Hepatocyte (in vitro differentiated cells): ENCODE data around the gene SCTR. TPM values are rescaled to one million over a fixed set of nuclear protein-coding genes. Genes with fewer than 3 reads are reported as not detected.

Experiments used
- DNase-seq: peaks from one replicate; pipeline ENCODE4 v3.0.0-alpha.2; 2016; ENCODE audit warnings: low spot score
- H2AFZ ChIP-seq: fragments of 200-600 bp; sonication (generic); 2 replicates; pipeline ENCODE4 v1.6.0; 2016; ENCODE audit warnings: antibody characterized with exemption, mild to moderate bottlenecking
- H3K27ac ChIP-seq: fragments of 200-600 bp; sonication (generic); 2 replicates; pipeline ENCODE4 v1.5.1; 2016; ENCODE audit warnings: mild to moderate bottlenecking
- H3K27me3 ChIP-seq: fragments of 200-600 bp; sonication (generic); 2 replicates; pipeline ENCODE4 v1.6.1; 2016
- H3K36me3 ChIP-seq: fragments of 200-600 bp; sonication (generic); replicated peaks from 2 replicates; pipeline ENCODE4 v1.5.1; 2016; ENCODE audit warnings: low read depth; ENCODE audit not compliant: insufficient read depth
- H3K4me1 ChIP-seq: fragments of 200-600 bp; sonication (generic); 2 replicates; pipeline ENCODE4 v1.5.1; 2016; ENCODE audit warnings: mild to moderate bottlenecking, moderate library complexity; ENCODE audit not compliant: insufficient read depth
- H3K4me2 ChIP-seq: fragments of 200-600 bp; sonication (generic); 2 replicates; pipeline ENCODE4 v1.6.0; 2016
- H3K4me3 ChIP-seq: fragments of 200-600 bp; sonication (generic); 2 replicates; pipeline ENCODE4 v1.5.1; 2016; ENCODE audit warnings: mild to moderate bottlenecking
- H3K79me2 ChIP-seq: fragments of 200-600 bp; sonication (generic); 2 replicates; pipeline ENCODE4 v1.6.0; 2017; ENCODE audit warnings: mild to moderate bottlenecking
- H3K9me2 ChIP-seq: fragments of 200-600 bp; sonication (generic); replicated peaks from 2 replicates; pipeline ENCODE4 v1.6.0; 2017; ENCODE audit warnings: mild to moderate bottlenecking; ENCODE audit not compliant: insufficient read depth
- H3K9me3 ChIP-seq: fragments of 200-600 bp; sonication (generic); 2 replicates; pipeline ENCODE4 v1.5.1; 2016; ENCODE audit warnings: low read depth, mild to moderate bottlenecking
- H4K20me1 ChIP-seq: fragments of 200-600 bp; sonication (generic); 2 replicates; pipeline ENCODE4 v1.6.0; 2016; ENCODE audit warnings: mild to moderate bottlenecking; ENCODE audit not compliant: insufficient read depth, poor library complexity, severe bottlenecking
- EZH2 ChIP-seq: fragments of 200-600 bp; sonication (generic); IDR thresholded peaks from 2 replicates; pipeline ENCODE4 v1.6.1; 2016; ENCODE audit warnings: antibody characterized with exemption, mild to moderate bottlenecking, borderline replicate concordance
- EZH2phosphoT487 ChIP-seq: fragments of 200-600 bp; sonication (generic); IDR thresholded peaks from one replicate; pipeline ENCODE4 v1.6.1; 2018; ENCODE audit warnings: antibody characterized with exemption, mild to moderate bottlenecking, low read depth, moderate library complexity; ENCODE audit not compliant: unreplicated experiment, severe bottlenecking
- WGBS: methylation state at CpG from one replicate; pipeline ENCODE4 v1.1.6; 2016; ENCODE audit warnings: low lambda C conversion rate; ENCODE audit errors: missing lambda C conversion rate; 5-methylcytosine and 5-hydroxymethylcytosine counted together
- polyA plus RNA-seq: library from polyadenylated mRNA; unstranded; fragments of >200 nt; fragmentation: Nextera tagmentation; extraction: Ambion mirVana; gene quantifications from 2 replicates; pipeline ENCODE4 v1.2.1, GENCODE V29; 2016
- total RNA-seq: library from RNA; depleted of rRNA; stranded (reverse); fragments of >200 nt; gene quantifications from 2 replicates; pipeline ENCODE4 v1.2.3, GENCODE V29; 2014
- TF ChIP-seq, protein P1 (sequence below): fragments of 200-600 bp; sonication (generic); IDR thresholded peaks from 2 replicates; pipeline ENCODE4 v1.5.1; 2016; ENCODE audit warnings: antibody characterized with exemption, mild to moderate bottlenecking; ENCODE audit not compliant: poor library complexity

SCTR gene
- 1.7 and 2.4 TPM in 2 replicates for total RNA-seq
- 4.3 and 4.9 TPM in 2 replicates for polyA plus RNA-seq

DNA sequence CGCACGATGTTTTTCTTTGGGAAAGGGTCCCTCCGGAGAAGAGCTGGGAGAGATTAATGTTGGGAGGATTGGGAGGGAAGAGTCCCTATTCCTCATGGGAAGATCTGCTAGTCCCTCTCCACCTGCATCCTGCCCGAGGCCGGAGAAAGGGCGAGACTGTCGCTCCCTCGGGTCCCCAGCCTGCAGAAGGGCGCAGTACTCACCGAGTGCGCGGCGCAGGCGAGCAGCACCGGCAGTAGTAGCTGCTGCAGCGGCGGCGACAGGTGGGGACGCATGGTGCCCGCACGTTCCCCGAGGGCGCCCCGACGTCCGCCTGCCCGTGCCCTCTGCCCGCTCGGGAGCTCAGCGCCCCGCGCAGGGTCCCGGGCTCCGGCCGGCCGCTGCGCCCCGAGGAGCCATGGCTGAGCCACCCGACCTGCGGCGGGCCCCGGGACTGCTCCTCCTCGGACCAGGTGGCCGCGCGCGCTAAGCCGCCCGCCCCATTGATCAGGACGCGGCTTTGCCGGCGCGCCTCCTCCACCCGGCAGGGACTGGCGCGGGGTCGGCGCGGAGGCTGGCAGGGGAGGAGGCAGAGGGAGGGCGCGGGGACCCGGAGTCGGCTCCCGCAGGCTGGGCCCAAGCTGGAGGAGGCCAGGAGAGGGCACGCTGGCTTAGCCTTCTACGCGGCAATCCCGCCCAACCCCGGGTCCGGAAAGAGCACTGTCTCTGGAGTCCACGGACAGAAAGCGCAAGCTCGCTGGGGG is at the start of gene SCTR:
TSS of gene SCTR (minus strand) at position 532 of the 743 bp plus-strand sequence. CDS start at position 275, 257 bp downstream.
- Histone ChIP-seq H2AFZ (peak within 1 kb of the TSS; percentile 20), H3K27ac (no peak within 1 kb of the TSS), H4K20me1 (no peaks in the 10 kb centered on the region), H3K79me2 (no peaks in the 10 kb centered on the region), H3K27me3 (peaks cover 37% of the 10 kb centered on the region), H3K9me3 (no peaks in the 10 kb centered on the region), H3K4me2 (peak within 1 kb of the TSS; percentile 75), H3K4me3 (peak within 1 kb of the TSS; percentile 21), H3K36me3 (no peaks in the 10 kb centered on the region), H3K9me2 (no peaks in the 10 kb centered on the region), H3K4me1 (no peaks in the 10 kb centered on the region)
- peak; percentile 43 for DNase-seq
- 8% methylated on average over 70 of the region's 74 CpGs for WGBS
- TF ChIP-seq EZH2 = peak; percentile 53
- TF ChIP-seq EZH2phosphoT487 = no peak

DNA sequence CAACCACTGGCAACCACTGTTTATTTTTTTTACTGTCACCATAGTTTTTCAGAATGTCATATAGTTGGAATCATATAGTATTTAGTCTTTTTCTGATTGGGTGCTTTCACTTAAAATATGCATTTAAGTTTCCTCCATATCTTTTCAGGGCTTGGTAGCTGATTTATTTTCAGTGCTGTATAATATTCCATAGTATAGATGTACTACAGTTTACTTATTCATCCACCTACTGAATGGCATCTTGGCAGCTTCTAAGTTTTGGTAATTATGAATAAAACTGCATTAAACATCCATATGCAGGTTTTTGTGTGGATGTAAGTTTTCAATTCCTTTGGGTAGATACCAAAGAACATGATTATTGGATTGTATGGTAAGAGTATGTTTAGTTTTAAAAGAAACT is 43.0 kb upstream of the SCTR start:
- no peaks in the 10 kb centered on the region for H3K9me3 ChIP-seq
- H3K4me2 ChIP-seq = no peak overlapping the region
- H3K4me1 ChIP-seq = no peaks in the 10 kb centered on the region
- no peaks in the 10 kb centered on the region for H3K9me2 ChIP-seq
- no peak overlapping the region for H2AFZ ChIP-seq
- TF ChIP-seq EZH2 = no peak
- TF ChIP-seq EZH2phosphoT487 = no peak
- TF ChIP-seq, protein P1, sequence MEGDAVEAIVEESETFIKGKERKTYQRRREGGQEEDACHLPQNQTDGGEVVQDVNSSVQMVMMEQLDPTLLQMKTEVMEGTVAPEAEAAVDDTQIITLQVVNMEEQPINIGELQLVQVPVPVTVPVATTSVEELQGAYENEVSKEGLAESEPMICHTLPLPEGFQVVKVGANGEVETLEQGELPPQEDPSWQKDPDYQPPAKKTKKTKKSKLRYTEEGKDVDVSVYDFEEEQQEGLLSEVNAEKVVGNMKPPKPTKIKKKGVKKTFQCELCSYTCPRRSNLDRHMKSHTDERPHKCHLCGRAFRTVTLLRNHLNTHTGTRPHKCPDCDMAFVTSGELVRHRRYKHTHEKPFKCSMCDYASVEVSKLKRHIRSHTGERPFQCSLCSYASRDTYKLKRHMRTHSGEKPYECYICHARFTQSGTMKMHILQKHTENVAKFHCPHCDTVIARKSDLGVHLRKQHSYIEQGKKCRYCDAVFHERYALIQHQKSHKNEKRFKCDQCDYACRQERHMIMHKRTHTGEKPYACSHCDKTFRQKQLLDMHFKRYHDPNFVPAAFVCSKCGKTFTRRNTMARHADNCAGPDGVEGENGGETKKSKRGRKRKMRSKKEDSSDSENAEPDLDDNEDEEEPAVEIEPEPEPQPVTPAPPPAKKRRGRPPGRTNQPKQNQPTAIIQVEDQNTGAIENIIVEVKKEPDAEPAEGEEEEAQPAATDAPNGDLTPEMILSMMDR = no peak
- no peaks in the 10 kb centered on the region for H3K79me2 ChIP-seq
- DNase-seq = no peak
- H3K27ac ChIP-seq = no peak overlapping the region
- H3K27me3 ChIP-seq = no peaks in the 10 kb centered on the region
- no peaks in the 10 kb centered on the region for H3K36me3 ChIP-seq
- H4K20me1 ChIP-seq = no peaks in the 10 kb centered on the region
- H3K4me3 ChIP-seq = no peak overlapping the region

DNA sequence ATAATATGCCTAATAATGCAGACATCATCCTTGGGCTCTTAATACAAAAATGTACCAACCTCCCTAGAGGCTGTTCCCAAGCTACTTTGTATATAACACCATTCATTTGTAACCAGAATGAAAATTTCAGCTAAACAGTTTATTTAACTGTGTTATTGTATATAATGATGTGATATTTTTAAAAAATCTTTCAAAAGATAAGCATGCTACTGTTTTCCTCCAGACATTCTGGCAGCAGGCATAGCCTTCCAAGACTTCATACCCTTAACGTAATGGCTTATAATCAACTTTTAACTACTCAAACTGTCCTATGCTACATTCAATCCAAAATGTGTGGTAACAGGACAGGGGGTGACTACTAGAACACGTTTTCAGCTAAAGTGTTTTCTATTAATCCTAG is 41.2 kb upstream of the SCTR start:
- H3K79me2 ChIP-seq = no peaks in the 10 kb centered on the region
- no peak for DNase-seq
- H3K27ac ChIP-seq = no peak overlapping the region
- no peaks in the 10 kb centered on the region for H3K36me3 ChIP-seq
- H2AFZ ChIP-seq = no peak overlapping the region
- H3K9me3 ChIP-seq = no peaks in the 10 kb centered on the region
- no peak overlapping the region for H3K4me2 ChIP-seq
- WGBS = 69% methylated on average over 2 of the region's 2 CpGs
- TF ChIP-seq EZH2phosphoT487 (no peak), EZH2 (no peak)
- TF ChIP-seq, protein P1 = no peak
- H3K9me2 ChIP-seq = no peaks in the 10 kb centered on the region
- H3K4me3 ChIP-seq = no peak overlapping the region
- H3K27me3 ChIP-seq = no peaks in the 10 kb centered on the region
- no peaks in the 10 kb centered on the region for H4K20me1 ChIP-seq
- H3K4me1 ChIP-seq = no peaks in the 10 kb centered on the region

DNA sequence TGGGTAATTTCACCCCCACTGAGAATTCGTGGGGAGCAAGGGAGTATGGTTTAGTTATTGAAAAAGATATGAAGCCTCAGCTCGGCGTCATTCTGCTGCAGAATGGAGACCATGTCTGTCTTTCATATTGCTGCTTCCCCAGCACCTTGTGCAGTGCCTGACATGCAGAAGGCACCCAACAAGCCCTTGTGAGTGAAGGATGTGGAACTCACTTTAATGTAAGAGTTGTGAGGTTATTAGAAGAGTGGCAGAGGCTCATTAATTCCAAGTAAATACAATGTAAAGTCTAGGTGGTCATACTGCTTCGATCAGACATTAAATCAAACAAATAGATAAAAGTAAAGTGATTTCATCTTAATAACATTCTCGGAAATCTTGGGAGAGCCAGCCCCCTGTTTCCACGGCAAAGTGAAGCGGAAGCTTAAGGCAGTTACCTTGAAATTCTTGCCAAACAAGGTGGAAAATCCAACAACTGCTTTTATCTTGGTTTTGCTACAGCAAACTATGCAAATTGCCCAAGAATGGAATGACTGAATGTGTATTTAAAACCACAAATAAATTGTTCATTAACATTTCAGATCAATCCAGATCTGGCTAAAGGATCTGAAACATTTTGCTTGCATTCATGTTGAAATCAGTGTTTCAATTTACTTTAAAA is 29.5 kb upstream of the SCTR start:
- Histone ChIP-seq H3K9me3 (no peaks in the 10 kb centered on the region), H3K4me1 (peaks cover 16% of the 10 kb centered on the region)

More for the DNA sequence above, 29.5 kb upstream of the SCTR start:
- no peak for TF ChIP-seq EZH2
- TF ChIP-seq, protein P1 = no peak
- TF ChIP-seq EZH2phosphoT487 = no peak
- H3K36me3 ChIP-seq = no peaks in the 10 kb centered on the region
- no peak overlapping the region for H3K4me3 ChIP-seq
- no peaks in the 10 kb centered on the region for H3K9me2 ChIP-seq
- H3K27me3 ChIP-seq = no peaks in the 10 kb centered on the region
- WGBS = 73% methylated on average over 7 of the region's 7 CpGs
- peak overlapping the region; percentile 33 for H2AFZ ChIP-seq
- H3K27ac ChIP-seq = peak overlapping the region; percentile 37
- DNase-seq = no peak
- H3K4me2 ChIP-seq = peak overlapping the region; percentile 27
- H3K79me2 ChIP-seq = no peaks in the 10 kb centered on the region
- no peaks in the 10 kb centered on the region for H4K20me1 ChIP-seq
